CD4-positive, alpha-beta T cell treated with Interleukin-6 at 100 ng/mL for 8 hours (primary cell): Measurements from ENCODE around the gene TACC2.
"Not testable (repeated sequence)": the region's sequence is repeated elsewhere in the genome, so short reads cannot be mapped to it uniquely, and the experiment has no call there.

ENCODE experiments used
- DNase-seq: peaks from one replicate; pipeline ENCODE4 v3.0.0-alpha.2; 2020; ENCODE audit warnings: mixed read lengths, low spot score

Gene TACC2

DNA sequence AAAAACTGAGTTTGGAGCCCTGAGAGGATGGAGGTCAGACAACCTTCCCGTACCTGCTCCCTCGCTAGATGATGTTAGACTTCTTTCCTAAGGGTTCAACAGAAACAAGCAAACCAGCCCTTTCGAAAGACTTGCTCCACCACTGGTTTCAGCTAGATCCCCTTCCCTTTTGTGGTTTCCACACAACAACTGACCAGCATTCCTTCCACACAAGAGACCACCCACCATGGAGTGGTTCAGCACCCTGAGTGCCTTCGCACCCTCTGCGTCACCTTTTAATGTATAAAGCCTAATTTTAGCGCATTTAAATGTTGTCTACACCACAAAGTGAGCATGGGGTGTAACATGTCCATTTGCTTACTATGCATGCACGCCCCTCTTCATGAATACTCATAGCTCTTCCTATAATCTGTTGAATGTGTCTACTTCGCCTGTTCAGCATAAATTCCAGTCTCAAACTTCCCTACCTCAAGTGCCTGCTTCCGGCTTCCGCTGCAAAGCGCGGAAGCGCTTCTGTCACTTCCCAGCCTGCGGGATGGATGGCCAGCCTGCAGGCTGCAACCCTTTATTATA lies 69.0 kb downstream of the TACC2 start:
- no peak for DNase-seq

DNA sequence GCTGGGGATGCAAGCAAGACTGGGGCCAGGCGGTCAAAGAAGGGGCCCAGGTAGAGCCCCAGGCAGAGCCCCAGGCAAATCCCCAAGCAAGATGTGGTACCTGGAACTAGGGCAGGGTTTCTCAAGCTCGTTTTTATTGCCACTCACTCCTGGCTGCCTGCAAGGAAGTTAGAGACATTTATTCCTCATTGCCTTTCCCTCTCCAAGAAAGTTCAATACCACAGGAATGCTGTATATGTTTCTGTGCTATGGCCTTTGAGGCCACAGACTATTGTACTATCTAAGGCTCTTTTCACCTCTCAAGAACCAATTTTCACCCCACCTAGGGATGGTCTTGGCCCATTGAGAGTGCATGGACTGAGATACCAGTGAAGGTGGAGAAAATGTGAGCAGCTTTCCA lies 71.3 kb downstream of the TACC2 start:
- no peak for DNase-seq

DNA sequence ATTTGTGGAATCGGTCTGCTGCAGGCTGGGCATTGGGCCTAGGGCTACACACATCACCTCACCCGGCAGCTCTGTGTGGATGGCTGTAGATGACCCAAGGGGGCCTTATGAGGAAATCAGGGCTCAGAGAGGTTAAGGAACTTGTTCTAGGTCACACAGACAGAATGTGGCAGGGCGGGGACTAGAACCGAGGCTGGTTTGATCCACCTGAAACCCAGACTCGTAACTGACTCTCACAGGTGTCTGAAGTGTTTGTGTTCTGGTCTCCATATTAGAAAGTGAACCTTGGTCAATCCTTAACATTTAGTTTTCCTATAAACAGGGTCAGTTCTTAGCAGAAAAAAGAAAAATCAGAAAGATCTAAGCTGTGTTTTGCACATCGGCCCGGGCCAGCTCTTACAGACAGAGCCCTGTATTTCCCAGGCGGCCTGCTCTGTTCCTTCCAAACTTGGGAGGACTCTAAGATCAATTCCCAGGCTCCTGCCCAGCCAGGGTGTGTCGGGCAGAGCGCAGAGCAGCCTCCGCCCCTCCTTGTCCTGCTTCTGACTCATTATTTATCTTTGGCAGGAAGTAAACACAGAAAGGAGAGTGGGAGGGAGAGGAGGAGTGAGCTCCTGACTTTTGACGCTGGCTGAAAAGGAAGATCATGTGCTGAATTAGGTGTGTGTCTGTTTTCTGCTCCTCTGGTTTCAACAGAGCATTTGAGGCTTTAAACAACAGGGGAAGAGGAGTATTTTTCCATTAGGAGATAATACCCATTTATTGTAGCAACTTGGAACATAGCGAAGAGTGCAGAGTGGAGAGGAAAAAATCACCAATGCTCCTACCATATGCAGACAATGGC lies 74.1 kb downstream of the TACC2 start:
- no peak for DNase-seq

DNA sequence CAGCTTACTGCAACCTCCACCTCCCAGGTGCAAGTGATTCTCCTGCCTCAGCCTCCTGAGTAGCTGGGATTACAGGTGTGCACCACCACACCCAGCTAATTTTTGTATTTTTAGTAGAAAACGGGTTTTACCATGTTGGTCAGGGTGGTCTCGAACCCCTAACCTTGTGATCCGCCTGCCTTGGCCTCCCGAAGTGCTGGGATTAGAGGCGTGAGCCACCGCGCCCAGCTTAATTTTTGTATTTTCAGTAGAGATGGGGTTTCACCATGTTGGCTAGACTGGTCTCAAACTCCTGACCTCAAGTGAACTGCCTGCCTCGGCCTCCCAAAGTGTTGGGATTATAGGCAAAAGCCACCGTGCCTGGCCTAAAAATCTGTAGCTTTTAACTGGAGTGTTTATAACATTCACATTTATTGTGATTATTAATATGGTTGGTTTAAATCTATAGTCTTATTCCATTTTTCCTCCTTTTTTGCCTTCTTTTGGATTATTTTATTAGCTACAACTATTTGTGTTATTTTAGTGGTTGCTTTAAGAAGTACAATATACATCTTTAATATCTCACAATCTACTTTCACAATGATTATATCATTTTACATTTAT lies 77.5 kb downstream of the TACC2 start:
- not testable (repeated sequence) for DNase-seq

DNA sequence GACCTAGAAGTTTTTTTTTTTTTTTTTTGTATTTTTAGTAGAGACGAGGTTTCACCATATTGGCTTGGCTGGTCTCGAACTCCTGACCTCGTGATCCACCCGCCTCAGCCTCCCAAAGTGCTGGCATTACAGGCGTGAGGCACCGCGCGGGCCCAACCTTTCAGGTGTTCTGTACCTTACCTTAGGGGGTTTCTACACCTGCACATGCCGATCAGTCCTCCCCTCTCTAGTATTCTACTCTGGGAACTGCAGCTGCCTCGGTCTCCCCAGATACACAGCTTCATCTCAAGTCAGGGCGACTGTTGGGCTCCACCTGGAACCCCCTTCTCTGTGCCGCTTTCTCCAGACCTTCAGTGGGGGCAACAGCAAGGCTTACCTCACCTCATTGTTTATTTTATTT lies 79.9 kb downstream of the TACC2 start:
- DNase-seq, result no peak

DNA sequence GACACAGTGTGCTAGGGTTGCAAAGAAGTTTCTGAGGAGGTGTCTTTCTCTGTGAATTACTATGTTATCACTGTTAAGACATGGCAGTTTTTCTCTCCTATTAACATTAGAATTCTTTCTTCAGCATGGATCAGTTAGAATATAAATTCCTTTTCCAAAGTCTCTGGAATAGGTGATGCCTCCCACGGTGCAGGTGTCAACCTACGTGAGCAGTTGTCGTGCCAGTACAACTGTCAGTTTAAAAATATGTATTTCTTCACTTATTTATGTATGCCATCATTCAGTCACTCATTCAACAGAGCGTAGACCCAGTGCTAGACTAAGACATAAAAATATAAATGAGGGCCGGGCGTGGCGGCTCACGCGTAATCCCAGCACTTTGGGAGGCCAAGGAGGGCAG lies 83.5 kb downstream of the TACC2 start:
- no peak for DNase-seq

DNA sequence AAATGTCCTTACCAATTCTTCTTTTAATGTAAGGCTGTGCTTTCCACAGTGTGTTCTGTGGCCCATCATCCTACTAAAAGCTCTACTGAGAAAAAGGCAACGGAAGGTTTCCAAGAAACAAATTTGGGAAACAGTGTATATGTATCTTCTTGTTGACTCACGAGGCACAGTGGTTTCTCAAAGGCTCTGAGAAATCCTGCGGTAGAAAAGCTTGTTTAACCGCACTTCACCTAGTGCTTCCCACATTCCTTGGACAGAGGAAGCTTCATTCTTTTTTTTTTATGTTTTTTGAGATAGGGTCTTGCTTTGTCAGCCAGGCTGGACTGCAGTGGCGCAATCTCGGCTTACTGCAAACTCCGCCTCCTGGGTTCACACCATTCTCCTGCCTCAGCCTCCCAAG lies 84.5 kb downstream of the TACC2 start:
- DNase-seq, result no peak

DNA sequence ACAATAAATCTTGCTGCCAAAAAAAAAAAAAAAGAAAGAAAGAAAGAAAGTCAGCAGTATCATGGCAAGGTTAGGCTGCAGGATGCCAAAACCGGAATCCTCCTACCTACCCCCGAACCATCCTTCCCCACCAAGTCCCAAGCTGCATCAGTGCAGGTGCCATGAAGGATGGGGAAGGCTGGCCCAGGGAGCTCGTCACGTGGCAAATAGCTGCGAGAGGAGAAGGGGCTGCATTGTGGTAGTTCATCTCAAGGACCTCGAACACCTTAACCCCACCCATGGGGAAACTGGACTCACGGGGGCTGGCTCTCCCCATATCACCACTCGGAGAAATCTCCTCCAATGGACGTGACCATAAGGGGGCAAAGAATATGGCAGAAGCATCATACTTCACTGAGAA lies 86.2 kb downstream of the TACC2 start:
- no peak for DNase-seq

DNA sequence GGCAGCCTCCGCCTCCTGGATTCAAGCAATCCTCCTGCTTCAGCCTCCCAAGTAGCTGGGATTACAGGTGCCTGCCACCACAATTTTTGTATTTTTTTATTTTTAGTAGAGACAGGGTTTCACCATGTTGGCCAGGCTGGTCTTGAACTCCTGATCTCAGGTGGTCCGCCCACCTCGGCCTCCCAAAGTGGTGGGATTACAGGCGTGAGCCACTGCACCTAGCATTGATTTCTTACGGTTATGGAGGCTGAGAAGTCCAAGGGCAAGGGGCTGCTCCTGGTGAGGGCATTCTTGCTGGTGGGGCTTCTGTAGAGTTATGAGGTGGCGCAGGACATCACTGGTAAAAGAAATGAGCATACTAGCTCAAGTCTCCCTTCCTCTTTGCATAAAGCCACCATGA lies 86.9 kb downstream of the TACC2 start:
- DNase-seq, result not testable (repeated sequence)

DNA sequence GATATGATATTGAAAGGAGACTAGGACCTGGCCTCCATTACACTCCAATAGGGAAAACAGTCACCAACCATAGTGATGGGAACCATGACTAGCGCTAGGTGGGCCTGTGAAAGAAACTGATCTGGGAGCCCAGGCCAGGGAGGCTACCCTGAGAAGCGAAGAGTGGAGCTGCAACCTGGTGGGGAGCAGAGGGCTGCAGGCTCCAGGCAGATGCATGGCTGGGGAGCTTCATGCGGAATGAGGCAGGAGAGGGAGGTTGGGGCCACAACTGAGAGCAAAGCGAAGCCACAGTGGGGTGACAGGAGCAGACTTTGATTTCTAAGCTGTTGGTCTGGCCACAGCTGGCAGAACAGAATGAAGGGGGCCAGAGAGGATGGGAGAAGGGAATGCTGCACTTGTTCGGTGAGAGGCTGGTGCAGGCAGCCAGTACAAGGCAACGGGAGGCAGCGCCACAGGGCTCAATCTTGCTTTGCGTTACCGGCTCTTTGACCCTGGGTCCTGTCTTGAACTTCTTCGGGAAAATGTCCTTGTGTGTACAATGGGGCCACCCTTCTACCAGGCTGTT lies 88.4 kb downstream of the TACC2 start:
- no peak for DNase-seq

DNA sequence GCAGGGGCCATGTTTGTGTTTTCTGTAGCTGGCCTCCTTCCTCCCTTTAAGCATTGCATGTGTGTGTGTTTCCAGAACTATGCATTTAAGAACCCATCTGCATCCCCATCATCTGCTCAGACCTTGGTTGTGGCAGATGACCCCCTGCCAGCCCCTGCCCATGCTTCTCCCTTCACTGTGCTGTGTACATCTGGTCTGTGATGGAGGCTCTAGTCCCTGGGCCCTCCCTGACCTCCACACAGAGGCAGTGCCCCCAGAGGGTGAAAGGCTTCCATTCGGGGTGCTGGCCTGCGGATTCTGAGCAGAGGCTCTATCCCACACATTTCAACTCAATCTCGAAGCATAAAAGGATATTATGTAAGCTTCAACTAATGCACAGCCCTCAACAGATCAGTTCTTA lies 89.4 kb downstream of the TACC2 start:
- no peak for DNase-seq

DNA sequence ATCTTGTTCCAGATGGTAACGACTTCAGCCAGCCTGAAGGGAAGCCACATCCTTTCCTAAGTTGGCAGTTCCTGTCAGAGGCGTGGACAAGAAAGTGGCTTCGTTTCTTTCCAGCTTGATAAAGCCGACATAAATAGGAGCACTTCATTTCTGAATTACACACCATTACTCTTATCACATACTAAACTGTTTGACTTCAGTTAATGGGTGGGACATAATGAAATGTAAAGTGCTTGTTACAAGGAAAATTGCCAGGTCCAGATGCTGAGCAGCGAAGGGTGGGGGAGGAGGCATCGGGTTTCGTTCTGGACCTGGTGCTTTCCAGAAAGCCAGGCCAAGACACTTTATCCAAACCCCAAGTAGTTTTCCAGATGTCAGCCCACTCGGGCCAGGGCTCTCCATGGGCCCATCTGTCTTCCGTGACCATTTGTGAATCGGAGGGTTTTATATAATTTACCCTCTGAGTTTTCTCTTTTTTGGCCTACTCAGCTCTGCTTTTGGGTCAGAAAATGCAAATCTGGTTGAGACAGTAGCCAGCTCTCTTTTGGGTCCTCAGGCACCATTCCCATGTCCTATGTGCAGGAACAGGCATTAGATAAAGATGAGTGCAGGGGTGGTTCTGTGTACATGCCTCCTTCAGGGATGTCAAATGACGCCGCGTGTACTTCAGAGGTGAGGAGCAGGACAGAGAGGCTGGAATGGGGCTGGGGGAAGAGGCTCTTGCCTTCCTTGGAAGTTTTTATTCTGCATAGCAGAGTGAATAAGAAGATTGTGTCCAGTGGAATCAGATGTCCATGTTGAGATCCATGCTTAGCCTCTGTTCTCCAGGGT lies 90.2 kb downstream of the TACC2 start:
- DNase-seq, result no peak

DNA sequence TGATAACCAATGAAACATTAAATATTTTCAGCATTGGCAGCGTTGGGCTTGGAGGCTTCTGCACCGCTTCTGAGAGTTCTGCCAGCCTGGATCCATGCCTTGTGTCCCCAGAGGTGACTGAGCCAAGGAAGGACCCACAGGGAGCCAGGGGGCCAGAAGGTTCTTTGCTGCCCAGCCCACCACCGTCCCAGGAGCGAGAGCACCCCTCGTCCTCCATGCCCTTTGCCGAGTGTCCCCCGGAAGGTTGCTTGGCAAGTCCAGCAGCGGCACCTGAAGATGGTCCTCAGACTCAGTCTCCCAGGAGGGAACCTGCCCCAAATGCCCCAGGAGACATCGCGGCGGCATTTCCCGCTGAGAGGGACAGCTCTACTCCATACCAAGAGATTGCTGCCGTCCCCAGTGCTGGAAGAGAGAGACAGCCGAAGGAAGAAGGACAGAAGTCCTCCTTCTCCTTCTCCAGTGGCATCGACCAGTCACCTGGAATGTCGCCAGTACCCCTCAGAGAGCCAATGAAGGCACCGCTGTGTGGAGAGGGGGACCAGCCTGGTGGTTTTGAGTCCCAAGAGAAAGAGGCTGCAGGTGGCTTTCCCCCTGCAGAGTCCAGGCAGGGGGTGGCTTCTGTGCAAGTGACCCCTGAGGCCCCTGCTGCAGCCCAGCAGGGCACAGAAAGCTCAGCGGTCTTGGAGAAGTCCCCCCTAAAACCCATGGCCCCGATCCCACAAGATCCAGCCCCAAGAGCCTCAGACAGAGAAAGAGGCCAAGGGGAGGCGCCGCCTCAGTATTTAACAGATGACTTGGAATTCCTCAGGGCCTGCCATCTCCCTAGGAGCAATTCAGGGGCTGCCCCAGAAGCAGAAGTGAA lies 93.9 kb downstream of the TACC2 start:
- no peak for DNase-seq

DNA sequence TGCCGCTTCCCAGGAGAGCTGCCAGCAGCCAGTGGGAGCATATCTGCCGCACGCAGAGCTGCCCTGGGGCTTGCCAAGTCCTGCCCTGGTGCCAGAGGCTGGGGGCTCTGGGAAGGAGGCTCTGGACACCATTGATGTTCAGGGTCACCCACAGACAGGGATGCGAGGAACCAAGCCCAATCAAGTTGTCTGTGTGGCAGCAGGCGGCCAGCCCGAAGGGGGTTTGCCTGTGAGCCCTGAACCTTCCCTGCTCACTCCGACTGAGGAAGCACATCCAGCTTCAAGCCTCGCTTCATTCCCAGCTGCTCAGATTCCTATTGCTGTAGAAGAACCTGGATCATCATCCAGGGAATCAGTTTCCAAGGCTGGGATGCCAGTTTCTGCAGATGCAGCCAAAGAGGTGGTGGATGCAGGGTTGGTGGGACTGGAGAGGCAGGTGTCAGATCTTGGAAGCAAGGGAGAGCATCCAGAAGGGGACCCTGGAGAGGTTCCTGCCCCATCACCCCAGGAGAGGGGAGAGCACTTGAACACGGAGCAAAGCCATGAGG lies 94.6 kb downstream of the TACC2 start:
- no peak for DNase-seq

DNA sequence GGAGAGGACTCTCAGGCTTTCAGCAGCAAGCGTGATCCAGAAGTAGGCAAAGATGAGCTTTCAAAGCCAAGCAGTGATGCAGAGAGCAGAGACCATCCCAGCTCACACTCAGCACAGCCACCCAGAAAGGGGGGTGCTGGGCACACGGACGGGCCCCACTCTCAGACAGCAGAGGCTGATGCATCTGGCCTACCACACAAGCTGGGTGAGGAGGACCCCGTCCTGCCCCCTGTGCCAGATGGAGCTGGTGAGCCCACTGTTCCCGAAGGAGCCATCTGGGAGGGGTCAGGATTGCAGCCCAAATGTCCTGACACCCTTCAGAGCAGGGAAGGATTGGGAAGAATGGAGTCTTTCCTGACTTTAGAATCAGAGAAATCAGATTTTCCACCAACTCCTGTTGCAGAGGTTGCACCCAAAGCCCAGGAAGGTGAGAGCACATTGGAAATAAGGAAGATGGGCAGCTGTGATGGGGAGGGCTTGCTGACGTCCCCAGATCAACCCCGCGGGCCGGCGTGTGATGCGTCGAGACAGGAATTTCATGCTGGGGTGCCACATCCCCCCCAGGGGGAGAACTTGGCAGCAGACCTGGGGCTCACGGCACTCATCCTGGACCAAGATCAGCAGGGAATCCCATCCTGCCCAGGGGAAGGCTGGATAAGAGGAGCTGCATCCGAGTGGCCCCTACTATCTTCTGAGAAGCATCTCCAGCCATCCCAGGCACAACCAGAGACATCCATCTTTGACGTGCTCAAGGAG lies 95.5 kb downstream of the TACC2 start:
- DNase-seq, result no peak

DNA sequence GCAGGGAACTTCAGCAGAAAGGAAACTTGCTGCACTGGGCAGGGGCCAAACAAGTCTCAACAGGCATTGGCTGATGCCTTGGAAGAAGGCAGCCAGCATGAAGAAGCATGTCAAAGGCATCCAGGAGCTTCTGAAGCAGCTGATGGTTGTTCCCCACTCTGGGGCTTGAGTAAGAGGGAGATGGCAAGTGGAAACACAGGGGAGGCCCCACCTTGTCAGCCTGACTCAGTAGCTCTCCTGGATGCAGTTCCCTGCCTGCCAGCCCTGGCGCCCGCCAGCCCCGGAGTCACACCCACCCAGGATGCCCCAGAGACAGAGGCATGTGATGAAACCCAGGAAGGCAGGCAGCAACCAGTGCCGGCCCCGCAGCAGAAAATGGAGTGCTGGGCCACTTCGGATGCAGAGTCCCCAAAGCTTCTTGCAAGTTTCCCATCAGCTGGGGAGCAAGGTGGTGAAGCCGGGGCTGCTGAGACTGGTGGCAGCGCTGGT lies 96.5 kb downstream of the TACC2 start:
- no peak for DNase-seq

DNA sequence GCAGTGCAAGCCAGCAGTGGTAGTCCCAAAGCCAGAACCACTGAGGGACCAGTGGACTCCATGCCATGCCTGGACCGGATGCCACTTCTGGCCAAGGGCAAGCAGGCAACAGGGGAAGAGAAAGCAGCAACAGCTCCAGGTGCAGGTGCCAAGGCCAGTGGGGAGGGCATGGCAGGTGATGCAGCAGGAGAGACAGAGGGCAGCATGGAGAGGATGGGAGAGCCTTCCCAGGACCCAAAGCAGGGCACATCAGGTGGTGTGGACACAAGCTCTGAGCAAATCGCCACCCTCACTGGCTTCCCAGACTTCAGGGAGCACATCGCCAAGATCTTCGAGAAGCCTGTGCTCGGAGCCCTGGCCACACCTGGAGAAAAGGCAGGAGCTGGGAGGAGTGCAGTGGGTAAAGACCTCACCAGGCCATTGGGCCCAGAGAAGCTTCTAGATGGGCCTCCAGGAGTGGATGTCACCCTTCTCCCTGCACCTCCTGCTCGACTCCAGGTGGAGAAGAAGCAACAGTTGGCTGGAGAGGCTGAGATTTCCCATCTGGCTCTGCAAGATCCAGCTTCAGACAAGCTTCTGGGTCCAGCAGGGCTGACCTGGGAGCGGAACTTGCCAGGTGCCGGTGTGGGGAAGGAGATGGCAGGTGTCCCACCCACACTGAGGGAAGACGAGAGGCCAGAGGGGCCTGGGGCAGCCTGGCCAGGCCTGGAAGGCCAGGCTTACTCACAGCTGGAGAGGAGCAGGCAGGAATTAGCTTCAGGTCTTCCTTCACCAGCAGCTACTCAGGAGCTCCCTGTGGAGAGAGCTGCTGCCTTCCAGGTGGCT lies 97.7 kb downstream of the TACC2 start:
- DNase-seq, result no peak

DNA sequence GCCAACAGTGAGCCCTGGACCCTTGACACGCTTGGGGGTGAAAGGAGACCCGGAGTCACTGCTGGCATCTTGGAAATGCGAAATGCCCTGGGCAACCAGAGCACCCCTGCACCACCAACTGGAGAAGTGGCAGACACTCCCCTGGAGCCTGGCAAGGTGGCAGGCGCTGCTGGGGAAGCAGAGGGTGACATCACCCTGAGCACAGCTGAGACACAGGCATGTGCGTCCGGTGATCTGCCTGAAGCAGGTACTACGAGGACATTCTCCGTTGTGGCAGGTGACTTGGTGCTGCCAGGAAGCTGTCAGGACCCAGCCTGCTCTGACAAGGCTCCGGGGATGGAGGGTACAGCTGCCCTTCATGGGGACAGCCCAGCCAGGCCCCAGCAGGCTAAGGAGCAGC lies 98.5 kb downstream of the TACC2 start:
- DNase-seq, result no peak
